B cell (primary cell): ENCODE results near the gene RRAGC. TPM values are rescaled to one million over a fixed set of nuclear protein-coding genes. Genes with fewer than 3 reads are reported as not detected.

Source experiments
- ATAC-seq: fragments of 200-7000 bp; cut with Tn5 transposase; one replicate; pipeline ENCODE4 v1.10.0; 2021; ENCODE audit warnings: low read depth, mild to moderate bottlenecking, moderate number of reproducible peaks, moderate library complexity
- CTCF ChIA-PET: fragments of 350-600 bp; sonication (Branson Sonifier 250); formaldehyde crosslinking; loops from one replicate; lab custom pipeline; 2021; ENCODE audit warnings: antibody characterized with exemption, inconsistent platforms; lab: Charles Lee
- POLR2A ChIA-PET: fragments of 350-600 bp; sonication (Branson Sonifier 250); formaldehyde crosslinking; loops from one replicate; lab custom pipeline; 2021; ENCODE audit warnings: antibody characterized with exemption; lab: Charles Lee
- DNase-seq: peaks from one replicate; pipeline ENCODE4 v3.0.0; 2013
- H2AFZ ChIP-seq: 2 replicates; pipeline ENCODE4 v1.6.1; 2012; ENCODE audit warnings: mild to moderate bottlenecking, low read depth, low read length; ENCODE audit not compliant: insufficient read depth, poor library complexity, severe bottlenecking
- H3K27ac ChIP-seq, 2 donors: 1 replicate in 1 of 2; 2 replicates in 1 of 2; pipeline ENCODE4 v1.5.1; 2012 to 2013; ENCODE audit warnings: low read length in 2 of 2, mild to moderate bottlenecking in 2 of 2, moderate library complexity in 1 of 2
- H3K27me3 ChIP-seq, 4 experiments: fragments of 200-600 bp in 1 of 4; sonication (generic) in 1 of 4; replicated peaks in 1 of 4; 1 replicate in 2 of 4; 2 replicates in 2 of 4; pipeline versions ENCODE4 v1.6.1 to v1.7.0; 2013 to 2016; ENCODE audit warnings: low read length in 3 of 4, mild to moderate bottlenecking in 2 of 4, mixed read lengths in 1 of 4, moderate library complexity in 1 of 4; ENCODE audit not compliant: insufficient read depth in 4 of 4, control insufficient read depth in 3 of 4; ENCODE audit errors: control extremely low read depth in 1 of 4
- H3K36me3 ChIP-seq, 2 experiments: replicated peaks in 1 of 2; 1 replicate in 1 of 2; 2 replicates in 1 of 2; pipeline versions ENCODE4 v1.6.1 to v1.7.1; 2013; ENCODE audit warnings: low read length in 1 of 2; ENCODE audit not compliant: insufficient read depth in 2 of 2, control insufficient read depth in 1 of 2; ENCODE audit errors: control extremely low read depth in 1 of 2, extremely low read depth in 1 of 2
- H3K4me1 ChIP-seq, 2 donors: fragments of 200-600 bp in 1 of 2; sonication (generic) in 1 of 2; 1 replicate in 1 of 2; 2 replicates in 1 of 2; pipeline versions ENCODE4 v1.5.1 to v1.6.1; 2013 to 2017; ENCODE audit warnings: low read length in 2 of 2; ENCODE audit not compliant: control insufficient read depth in 2 of 2, insufficient read depth in 2 of 2
- H3K4me2 ChIP-seq: replicated peaks from 2 replicates; pipeline ENCODE3; 2012; ENCODE audit warnings: mild to moderate bottlenecking, low read depth, low read length; ENCODE audit not compliant: poor library complexity, severe bottlenecking
- H3K4me3 ChIP-seq, 5 experiments: fragments of 200-600 bp in 1 of 5; sonication (generic) in 1 of 5; 1 replicate in 3 of 5; 2 replicates in 2 of 5; pipeline versions ENCODE4 v1.5.1 to v1.7.0; 2011 to 2016; ENCODE audit warnings: low read length in 4 of 5, mild to moderate bottlenecking in 4 of 5, low read depth in 2 of 5, control low read depth in 1 of 5, moderate library complexity in 1 of 5; ENCODE audit not compliant: insufficient read depth in 1 of 5; ENCODE audit errors: control extremely low read depth in 1 of 5, extremely low read depth in 1 of 5
- H3K79me2 ChIP-seq: fragments of 200-600 bp; sonication (generic); one replicate; pipeline ENCODE4 v1.6.0; 2016; ENCODE audit warnings: low read length; ENCODE audit not compliant: control insufficient read depth, insufficient read depth
- H3K9ac ChIP-seq: fragments of 200-600 bp; sonication (generic); 2 replicates; pipeline ENCODE4 v1.6.1; 2017; ENCODE audit warnings: mild to moderate bottlenecking, low read length, moderate library complexity
- H3K9me3 ChIP-seq, 3 donors: one replicate each; pipeline versions ENCODE4 v1.6.1 to v1.7.1; 2013; ENCODE audit warnings: low read length in 2 of 3; ENCODE audit not compliant: control insufficient read depth in 2 of 3, insufficient read depth in 1 of 3; ENCODE audit errors: control extremely low read depth in 1 of 3
- H4K20me1 ChIP-seq: 2 replicates; pipeline ENCODE4 v1.6.0; 2012; ENCODE audit warnings: mild to moderate bottlenecking, low read length; ENCODE audit not compliant: insufficient read depth, control insufficient read depth, poor library complexity, severe bottlenecking
- H3K27ac Mint-ChIP-seq: one replicate; pipeline ENCODE4 v1.8.0; 2021; ENCODE audit warnings: mixed read lengths
- H3K27me3 Mint-ChIP-seq: one replicate; pipeline ENCODE4 v1.8.0; 2021; ENCODE audit warnings: mixed read lengths
- H3K4me1 Mint-ChIP-seq: one replicate; pipeline ENCODE4 v1.8.0; 2021; ENCODE audit warnings: mixed read lengths
- H3K4me3 Mint-ChIP-seq: one replicate; pipeline ENCODE4 v1.8.0; 2021; ENCODE audit warnings: mixed read lengths
- H3K9me3 Mint-ChIP-seq: one replicate; pipeline ENCODE4 v1.8.0; 2022; ENCODE audit warnings: mixed read lengths; ENCODE audit not compliant: insufficient read depth
- EZH2 ChIP-seq: IDR thresholded peaks from 2 replicates; pipeline ENCODE4 v1.6.1; 2012; ENCODE audit warnings: borderline replicate concordance, low read depth, mild to moderate bottlenecking, moderate library complexity, low read length; ENCODE audit not compliant: insufficient read depth, poor library complexity, severe bottlenecking
- WGBS: methylation state at CpG from one replicate; pipeline ENCODE4 v1.1.5; 2013; ENCODE audit warnings: missing lambda C conversion rate; ENCODE audit not compliant: insufficient coverage; 5-methylcytosine and 5-hydroxymethylcytosine counted together
- intact Hi-C: fragments of 100-400 bp; cut with micrococcal nuclease; formaldehyde crosslinking; loops from one replicate; pipeline ENCODE4 v1.10.0; 2022
- polyA plus RNA-seq: library from polyadenylated mRNA; depleted of rRNA; stranded (reverse); fragments of >200 nt; gene quantifications from 2 replicates; pipeline ENCODE4 v1.2.3, GENCODE V29; 2012
- total RNA-seq, 2 donors: library from RNA; stranded (reverse); fragments of 120-200 nt in 1 of 2; gene quantifications; 1 replicate in 1 of 2; 2 replicates in 1 of 2; pipeline versions ENCODE4 v1.2.3 to v1.2.4, GENCODE V29; 2013 to 2022
- TF ChIP-seq, protein P1 (sequence below): fragments of 200-600 bp; IDR thresholded peaks from one replicate; pipeline ENCODE4 v1.8.0; 2022; ENCODE audit warnings: antibody characterized with exemption, mild to moderate bottlenecking

RRAGC gene
- total and polyA plus RNA-seq, 2 donors (not counting 1 experiment from before 2014, with no cell fraction given): 11.4 to 37.6 TPM

DNA sequence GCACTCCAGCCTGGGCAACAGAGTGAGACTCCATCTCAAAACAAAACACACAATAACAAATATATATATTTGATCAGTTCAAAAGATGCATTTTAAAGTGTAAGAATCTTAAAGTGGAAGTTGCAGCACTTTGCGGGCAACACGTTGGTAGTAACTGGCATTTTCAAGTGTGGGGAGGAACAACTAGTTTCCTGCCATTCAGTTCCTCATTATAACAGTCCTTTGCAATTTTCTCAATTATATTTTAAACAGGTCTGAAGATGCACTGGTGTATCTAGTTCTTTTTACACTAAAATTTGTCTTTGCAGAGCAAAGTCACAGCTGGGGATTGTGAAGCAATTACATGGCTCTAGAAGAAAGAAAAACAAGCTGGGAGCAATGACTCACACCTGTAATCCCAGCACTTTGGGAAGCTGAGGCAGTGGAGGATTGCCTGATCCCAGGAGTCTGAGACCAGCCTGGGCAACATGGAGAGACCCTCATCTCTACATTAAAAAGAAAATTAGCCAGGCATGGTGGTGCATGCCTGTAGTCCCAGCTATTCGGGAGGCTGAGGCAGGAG lies 25.3 kb downstream of the RRAGC start:
- H3K27me3 ChIP-seq: peaks cover 0 to 9% (median 7%) of the 10 kb centered on the region in 4 experiments
- no peak overlapping the region for H3K27ac Mint-ChIP-seq
- H3K9me3 Mint-ChIP-seq: no peaks in the 10 kb centered on the region
- H3K4me3 Mint-ChIP-seq: no peak overlapping the region
- H3K27me3 Mint-ChIP-seq: peaks cover 12% of the 10 kb centered on the region
- no peak overlapping the region for H3K9ac ChIP-seq
- no peaks in the 10 kb centered on the region for H4K20me1 ChIP-seq
- no peak overlapping the region for H3K4me3 ChIP-seq
- no peak overlapping the region for H2AFZ ChIP-seq
- CTCF ChIA-PET: interaction anchor here (0.9 to 4.6 kb wide), 10 partner anchors 12 to 1347 kb away, joined by 3 to 38 read pairs (median 4); no protein-coding TSS in a partner anchor
- POLR2A ChIA-PET: no interaction called here
- no peaks in the 10 kb centered on the region for H3K9me3 ChIP-seq
- peaks cover 0 to 19% of the 10 kb centered on the region in 2 experiments for H3K36me3 ChIP-seq
- H3K4me1 ChIP-seq: no peaks in the 10 kb centered on the region
- H3K79me2 ChIP-seq: no peaks in the 10 kb centered on the region
- peaks cover 2% of the 10 kb centered on the region for H3K4me1 Mint-ChIP-seq
- ATAC-seq (no peak), DNase-seq (no peak)
- TF ChIP-seq, protein P1, sequence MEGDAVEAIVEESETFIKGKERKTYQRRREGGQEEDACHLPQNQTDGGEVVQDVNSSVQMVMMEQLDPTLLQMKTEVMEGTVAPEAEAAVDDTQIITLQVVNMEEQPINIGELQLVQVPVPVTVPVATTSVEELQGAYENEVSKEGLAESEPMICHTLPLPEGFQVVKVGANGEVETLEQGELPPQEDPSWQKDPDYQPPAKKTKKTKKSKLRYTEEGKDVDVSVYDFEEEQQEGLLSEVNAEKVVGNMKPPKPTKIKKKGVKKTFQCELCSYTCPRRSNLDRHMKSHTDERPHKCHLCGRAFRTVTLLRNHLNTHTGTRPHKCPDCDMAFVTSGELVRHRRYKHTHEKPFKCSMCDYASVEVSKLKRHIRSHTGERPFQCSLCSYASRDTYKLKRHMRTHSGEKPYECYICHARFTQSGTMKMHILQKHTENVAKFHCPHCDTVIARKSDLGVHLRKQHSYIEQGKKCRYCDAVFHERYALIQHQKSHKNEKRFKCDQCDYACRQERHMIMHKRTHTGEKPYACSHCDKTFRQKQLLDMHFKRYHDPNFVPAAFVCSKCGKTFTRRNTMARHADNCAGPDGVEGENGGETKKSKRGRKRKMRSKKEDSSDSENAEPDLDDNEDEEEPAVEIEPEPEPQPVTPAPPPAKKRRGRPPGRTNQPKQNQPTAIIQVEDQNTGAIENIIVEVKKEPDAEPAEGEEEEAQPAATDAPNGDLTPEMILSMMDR: no peak
- no peak for TF ChIP-seq EZH2
- no peak overlapping the region for H3K27ac ChIP-seq
- H3K4me2 ChIP-seq: no peak overlapping the region
- intact Hi-C loops: no loop called here
- WGBS: 100% methylated on average over 1 of the region's 3 CpGs

DNA sequence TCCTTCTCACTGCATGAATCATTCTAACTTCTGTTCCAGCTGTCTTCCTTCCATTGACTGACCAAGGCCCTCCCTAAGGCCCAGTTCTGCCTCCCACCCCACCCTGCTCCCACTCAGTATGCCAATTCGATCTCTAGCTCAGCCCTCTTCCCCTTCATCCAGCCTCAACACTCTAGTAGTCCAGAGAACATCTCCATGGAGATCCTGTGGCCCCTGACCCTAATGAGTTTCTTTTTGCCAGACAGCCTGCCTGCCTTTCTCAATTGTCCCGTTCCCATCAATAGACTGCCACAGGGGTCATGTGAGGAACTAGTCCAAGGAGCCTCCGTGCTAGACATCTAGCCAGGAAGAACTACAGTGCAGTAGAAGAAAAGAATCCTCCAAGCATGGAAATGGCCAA lies 26.4 kb downstream of the RRAGC start:
- CTCF ChIA-PET: interaction anchor here (0.6 to 4.6 kb wide), 3 partner anchors 11 to 942 kb away, joined by 3 to 38 read pairs (median 4); no protein-coding TSS in a partner anchor

More for the DNA sequence above, 26.4 kb downstream of the RRAGC start:
- ATAC-seq: no peak
- Histone ChIP-seq H3K4me3 (no peak overlapping the region), H3K9ac (no peak overlapping the region), H3K79me2 (no peaks in the 10 kb centered on the region), H3K4me2 (no peak overlapping the region), H3K27ac (no peak overlapping the region), H3K36me3 (peaks cover 0 to 7% of the 10 kb centered on the region in 2 experiments), H3K27me3 (peaks cover 0 to 9% (median 7%) of the 10 kb centered on the region in 4 experiments), H2AFZ (no peak overlapping the region), H3K4me1 (no peaks in the 10 kb centered on the region), H4K20me1 (no peaks in the 10 kb centered on the region), H3K9me3 (no peaks in the 10 kb centered on the region)
- TF ChIP-seq, protein P1: no peak
- TF ChIP-seq EZH2: no peak
- POLR2A ChIA-PET: no interaction called here
- peaks cover 16% of the 10 kb centered on the region for H3K27me3 Mint-ChIP-seq
- H3K4me3 Mint-ChIP-seq: no peak overlapping the region
- peaks cover 2% of the 10 kb centered on the region for H3K4me1 Mint-ChIP-seq
- DNase-seq: no peak
- H3K27ac Mint-ChIP-seq: no peak overlapping the region
- 83% methylated on average over 2 of the region's 3 CpGs for WGBS
- no peaks in the 10 kb centered on the region for H3K9me3 Mint-ChIP-seq
- intact Hi-C loops: no loop called here
